ENCODE measurements around the gene CPEB4. TPM values are rescaled to one million over a fixed set of nuclear protein-coding genes. Genes with fewer than 3 reads are reported as not detected.

The CPEB4 gene
- total and polyA plus RNA-seq, 9 of the 15 experiments (the other 6 are each of a cell fraction or from before 2014, with no cell fraction given): 7.4 to 21.3 (median 12.4) TPM

- TF ChIP-seq MTA3 (IDR thresholded peaks at IDR 0.05; ENCODE audit: borderline replicate concordance): 0 out of 2 replicates have a peak, but pooled peaks have one; percentile 18
- TF ChIP-seq ZEB2 (IDR thresholded peaks at IDR 0.05): peak; percentile 57; the same call in 1 of the 2 replicates
- peak; percentile 98 for TF ChIP-seq C11orf30 (IDR thresholded peaks at IDR 0.05; ENCODE audit: low read depth)
- TF ChIP-seq ZFP1 (CRISPR knock-in tag; IDR thresholded peaks at IDR 0.05): no peak
- TF ChIP-seq BACH1 (tag; IDR thresholded peaks at IDR 0.05): no peak; the same call in 1 of the 2 replicates
- TF ChIP-seq LEF1 (IDR thresholded peaks at IDR 0.05): 0 out of 2 replicates have a peak, but pooled peaks have one; percentile 17
- TF ChIP-seq MAX (CRISPR knock-in tag; IDR thresholded peaks at IDR 0.05): 0 out of 2 replicates have a peak, but pooled peaks have one; percentile 31
- TF ChIP-seq TCFL5 (CRISPR knock-in tag; conservative IDR thresholded peaks at IDR 0.05): no peak
- peak; percentile 19 for TF ChIP-seq TBP (optimal IDR thresholded peaks at IDR 0.05; ENCODE audit: low read depth, low read length)
- TF ChIP-seq TEAD4 (IDR thresholded peaks at IDR 0.05; ENCODE audit: low read length): no peak
- TF ChIP-seq TEAD4 (CRISPR knock-in tag; IDR thresholded peaks at IDR 0.05; ENCODE audit: borderline replicate concordance): no peak
- TF ChIP-seq ZNF318 (IDR thresholded peaks at IDR 0.05; ENCODE audit: borderline replicate concordance in 1 of 2, low read depth in 1 of 2): peak in 1 of 2 experiments; percentile 75; a peak in 1 of 4 replicates
- TF ChIP-seq JUND (IDR thresholded peaks at IDR 0.05; ENCODE audit: borderline replicate concordance, low read depth, low read length): peak; percentile 25; the same call in 1 of the 2 replicates
- TF ChIP-seq JUND (tag; IDR thresholded peaks at IDR 0.05; ENCODE audit: borderline replicate concordance, low read depth, low read length): no peak; the same call in 2 of the 3 replicates
- no peak for TF ChIP-seq ATF6 (CRISPR knock-in tag; IDR thresholded peaks at IDR 0.05)
Observed at GRCh38 chr5:173969167-173970049, 81.3 kb downstream of the CPEB4 start (continued).
